ENCODE results near the gene LMF1.

DNA sequence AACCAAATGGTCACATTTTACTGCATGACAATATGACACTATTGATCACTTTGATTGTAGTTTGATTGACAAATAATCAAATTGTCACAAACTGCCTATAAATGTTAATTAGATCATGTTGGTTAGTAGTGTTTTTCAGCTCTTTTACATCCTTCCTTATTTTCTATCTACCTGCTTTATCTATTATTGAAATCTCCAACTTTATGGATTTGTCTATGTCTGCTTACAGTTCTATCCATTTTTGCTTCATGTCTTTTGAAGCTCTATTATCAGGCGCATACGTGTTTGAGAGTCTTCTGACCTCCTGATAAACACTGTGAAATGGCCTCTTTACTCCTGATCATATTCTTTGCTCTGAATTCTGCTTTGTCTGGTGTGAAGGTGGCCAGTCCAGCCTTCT is 87.0 kb downstream of the LMF1 start:
- TF ChIP-seq CTCF (IDR thresholded peaks at IDR 0.05 in 2 of 3, conservative IDR thresholded peaks at IDR 0.05 in 1 of 3; ENCODE audit: insufficient read depth in 2 of 3, low read depth in 1 of 3, low read length in 3 of 3): no peak
- no peak for TF ChIP-seq SMARCB1 (IDR thresholded peaks at IDR 0.05; ENCODE audit: insufficient read length, low read depth)
- TF ChIP-seq CLOCK (CRISPR knock-in tag; IDR thresholded peaks at IDR 0.05; ENCODE audit: borderline replicate concordance): no peak
- no peak for TF ChIP-seq HDAC8 (tag; IDR thresholded peaks at IDR 0.05)
- TF ChIP-seq, protein P1, sequence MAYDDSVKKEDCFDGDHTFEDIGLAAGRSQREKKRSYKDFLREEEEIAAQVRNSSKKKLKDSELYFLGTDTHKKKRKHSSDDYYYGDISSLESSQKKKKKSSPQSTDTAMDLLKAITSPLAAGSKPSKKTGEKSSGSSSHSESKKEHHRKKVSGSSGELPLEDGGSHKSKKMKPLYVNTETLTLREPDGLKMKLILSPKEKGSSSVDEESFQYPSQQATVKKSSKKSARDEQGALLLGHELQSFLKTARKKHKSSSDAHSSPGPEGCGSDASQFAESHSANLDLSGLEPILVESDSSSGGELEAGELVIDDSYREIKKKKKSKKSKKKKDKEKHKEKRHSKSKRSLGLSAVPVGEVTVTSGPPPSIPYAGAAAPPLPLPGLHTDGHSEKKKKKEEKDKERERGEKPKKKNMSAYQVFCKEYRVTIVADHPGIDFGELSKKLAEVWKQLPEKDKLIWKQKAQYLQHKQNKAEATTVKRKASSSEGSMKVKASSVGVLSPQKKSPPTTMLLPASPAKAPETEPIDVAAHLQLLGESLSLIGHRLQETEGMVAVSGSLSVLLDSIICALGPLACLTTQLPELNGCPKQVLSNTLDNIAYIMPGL (CRISPR knock-in tag; IDR thresholded peaks at IDR 0.05): no peak
- TF ChIP-seq TOE1 (IDR thresholded peaks at IDR 0.05; ENCODE audit: borderline replicate concordance): no peak
- no peak for TF ChIP-seq TOE1 (CRISPR knock-in tag; IDR thresholded peaks at IDR 0.05; ENCODE audit: borderline replicate concordance, low read depth)

Measured in K562 (cell line).